HEK293 (cell line): ENCODE measurements around the gene ZNF664.

Experiments
- CTCF ChIA-PET: fragments of 350-600 bp; formaldehyde crosslinking; extraction: SDS; loops from one replicate; lab custom pipeline; 2021; ENCODE audit warnings: antibody characterized with exemption; lab: Yijun Ruan, JAX
- POLR2A ChIA-PET: fragments of 300-600 bp; formaldehyde crosslinking; extraction: SDS; loops from one replicate; lab custom pipeline; 2020; ENCODE audit warnings: antibody characterized with exemption, inconsistent platforms; lab: Yijun Ruan, JAX
- H3K27ac ChIP-seq: fragments of 200-500 bp; sonication (Bioruptor generic); 2 replicates; pipeline ENCODE4 v1.5.1; 2014; ENCODE audit warnings: low read depth, low read length, control low read depth, inconsistent platforms; ENCODE audit errors: extremely low read depth
- H3K36me3 ChIP-seq, 2 experiments: fragments of 200-500 bp in 1 of 2; sonication (Bioruptor generic) in 1 of 2; 1 replicate in 1 of 2; 2 replicates in 1 of 2; pipeline ENCODE4 v1.5.1; 2014 to 2017; ENCODE audit warnings: inconsistent platforms in 2 of 2, low read length in 2 of 2; ENCODE audit not compliant: control insufficient read depth in 2 of 2, insufficient read depth in 1 of 2
- H3K4me1 ChIP-seq: fragments of 200-500 bp; sonication (Bioruptor generic); 2 replicates; pipeline ENCODE4 v1.5.1; 2014; ENCODE audit warnings: mild to moderate bottlenecking, low read length, inconsistent platforms; ENCODE audit not compliant: control insufficient read depth, insufficient read depth
- H3K4me3 ChIP-seq: 2 replicates; pipeline ENCODE4 v1.5.1; 2011; ENCODE audit warnings: low read depth, mild to moderate bottlenecking, control low read depth, low read length, moderate library complexity
- H3K9me3 ChIP-seq: fragments of 200-500 bp; sonication (Bioruptor generic); 2 replicates; pipeline ENCODE4 v1.5.1; 2014; ENCODE audit warnings: low read depth, low read length, inconsistent platforms; ENCODE audit not compliant: control insufficient read depth, insufficient read depth
- FEZF1 ChIP-seq: fragments of 450-650 bp; formaldehyde crosslinking; IDR thresholded peaks from 2 replicates; pipeline ENCODE4 v1.5.1; 2016; ENCODE audit warnings: missing biosample characterization, missing genetic modification characterization
- GLIS2 ChIP-seq: fragments of 450-650 bp; formaldehyde crosslinking; IDR thresholded peaks from 2 replicates; pipeline ENCODE4 v1.5.1; 2016; ENCODE audit warnings: missing biosample characterization, missing genetic modification characterization
- HOXA7 ChIP-seq: sonication (generic); formaldehyde crosslinking; IDR thresholded peaks from 2 replicates; pipeline ENCODE4 v1.8.1; 2022; ENCODE audit warnings: missing genetic modification reagents, borderline replicate concordance
- PATZ1 ChIP-seq: fragments of 450-650 bp; formaldehyde crosslinking; IDR thresholded peaks from 2 replicates; pipeline ENCODE4 v1.5.1; 2016; ENCODE audit warnings: missing biosample characterization, missing genetic modification characterization
- ZBTB20 ChIP-seq: fragments of 450-650 bp; formaldehyde crosslinking; IDR thresholded peaks from 2 replicates; pipeline ENCODE4 v1.5.1; 2016; ENCODE audit warnings: missing biosample characterization, missing genetic modification characterization
- ZBTB49 ChIP-seq: fragments of 450-650 bp; formaldehyde crosslinking; IDR thresholded peaks from 2 replicates; pipeline ENCODE4 v1.5.1; 2016; ENCODE audit warnings: missing biosample characterization, missing genetic modification characterization, low read depth
- ZNF140 ChIP-seq: fragments of 450-650 bp; formaldehyde crosslinking; IDR thresholded peaks from 2 replicates; pipeline ENCODE4 v1.5.1; 2016; ENCODE audit warnings: missing biosample characterization, missing genetic modification characterization
- ZNF239 ChIP-seq: fragments of 450-650 bp; formaldehyde crosslinking; IDR thresholded peaks from 2 replicates; pipeline ENCODE4 v1.5.1; 2016; ENCODE audit warnings: missing biosample characterization, missing genetic modification characterization
- ZNF24 ChIP-seq: fragments of 450-650 bp; formaldehyde crosslinking; IDR thresholded peaks from 2 replicates; pipeline ENCODE4 v1.5.1; 2016; ENCODE audit warnings: missing biosample characterization, missing genetic modification characterization
- ZNF266 ChIP-seq: fragments of 450-650 bp; formaldehyde crosslinking; IDR thresholded peaks from 2 replicates; pipeline ENCODE4 v1.5.1; 2016; ENCODE audit warnings: missing biosample characterization, missing genetic modification characterization, low read depth
- ZNF280C ChIP-seq: fragments of 450-650 bp; formaldehyde crosslinking; IDR thresholded peaks from 2 replicates; pipeline ENCODE4 v1.5.1; 2016; ENCODE audit warnings: missing biosample characterization, missing genetic modification characterization
- ZNF362 ChIP-seq: fragments of 450-650 bp; formaldehyde crosslinking; IDR thresholded peaks from 2 replicates; pipeline ENCODE4 v1.5.1; 2016; ENCODE audit warnings: missing biosample characterization, missing genetic modification characterization
- ZNF37A ChIP-seq: fragments of 450-650 bp; IDR thresholded peaks from 2 replicates; pipeline ENCODE4 v1.5.1; 2018; ENCODE audit warnings: missing biosample characterization, missing genetic modification characterization
- ZNF510 ChIP-seq: fragments of 450-650 bp; formaldehyde crosslinking; IDR thresholded peaks from 2 replicates; pipeline ENCODE4 v1.5.1; 2018; ENCODE audit warnings: mild to moderate bottlenecking, missing genetic modification characterization, missing biosample characterization; ENCODE audit not compliant: insufficient replicate concordance
- ZNF585B ChIP-seq: fragments of 450-650 bp; formaldehyde crosslinking; IDR thresholded peaks from 2 replicates; pipeline ENCODE4 v1.5.1; 2016; ENCODE audit warnings: missing biosample characterization, missing genetic modification characterization
- ZNF677 ChIP-seq: fragments of 450-650 bp; IDR thresholded peaks from 2 replicates; pipeline ENCODE4 v1.5.0; 2018; ENCODE audit warnings: missing biosample characterization, mild to moderate bottlenecking, missing genetic modification characterization, moderate library complexity
- ZNF701 ChIP-seq: fragments of 450-650 bp; formaldehyde crosslinking; IDR thresholded peaks from 2 replicates; pipeline ENCODE4 v1.5.1; 2016; ENCODE audit warnings: missing biosample characterization, missing genetic modification characterization
- ZNF830 ChIP-seq: fragments of 450-650 bp; IDR thresholded peaks from 2 replicates; pipeline ENCODE4 v1.5.0; 2018; ENCODE audit warnings: missing biosample characterization, missing genetic modification characterization, low read depth, mild to moderate bottlenecking, moderate library complexity
- TF ChIP-seq, protein P1 (sequence below): fragments of 450-650 bp; IDR thresholded peaks from 2 replicates; pipeline ENCODE4 v1.5.1; 2018; ENCODE audit warnings: missing biosample characterization, missing genetic modification characterization
- TF ChIP-seq, protein P2 (sequence below): fragments of 450-650 bp; formaldehyde crosslinking; IDR thresholded peaks from 2 replicates; pipeline ENCODE4 v1.5.1; 2016; ENCODE audit warnings: missing biosample characterization, missing genetic modification characterization, low read depth
- TF ChIP-seq, protein P3 (sequence below): fragments of 450-650 bp; formaldehyde crosslinking; IDR thresholded peaks from 2 replicates; pipeline ENCODE4 v1.5.0; 2017; ENCODE audit warnings: missing biosample characterization, missing genetic modification characterization, borderline replicate concordance

ZNF664 gene

DNA sequence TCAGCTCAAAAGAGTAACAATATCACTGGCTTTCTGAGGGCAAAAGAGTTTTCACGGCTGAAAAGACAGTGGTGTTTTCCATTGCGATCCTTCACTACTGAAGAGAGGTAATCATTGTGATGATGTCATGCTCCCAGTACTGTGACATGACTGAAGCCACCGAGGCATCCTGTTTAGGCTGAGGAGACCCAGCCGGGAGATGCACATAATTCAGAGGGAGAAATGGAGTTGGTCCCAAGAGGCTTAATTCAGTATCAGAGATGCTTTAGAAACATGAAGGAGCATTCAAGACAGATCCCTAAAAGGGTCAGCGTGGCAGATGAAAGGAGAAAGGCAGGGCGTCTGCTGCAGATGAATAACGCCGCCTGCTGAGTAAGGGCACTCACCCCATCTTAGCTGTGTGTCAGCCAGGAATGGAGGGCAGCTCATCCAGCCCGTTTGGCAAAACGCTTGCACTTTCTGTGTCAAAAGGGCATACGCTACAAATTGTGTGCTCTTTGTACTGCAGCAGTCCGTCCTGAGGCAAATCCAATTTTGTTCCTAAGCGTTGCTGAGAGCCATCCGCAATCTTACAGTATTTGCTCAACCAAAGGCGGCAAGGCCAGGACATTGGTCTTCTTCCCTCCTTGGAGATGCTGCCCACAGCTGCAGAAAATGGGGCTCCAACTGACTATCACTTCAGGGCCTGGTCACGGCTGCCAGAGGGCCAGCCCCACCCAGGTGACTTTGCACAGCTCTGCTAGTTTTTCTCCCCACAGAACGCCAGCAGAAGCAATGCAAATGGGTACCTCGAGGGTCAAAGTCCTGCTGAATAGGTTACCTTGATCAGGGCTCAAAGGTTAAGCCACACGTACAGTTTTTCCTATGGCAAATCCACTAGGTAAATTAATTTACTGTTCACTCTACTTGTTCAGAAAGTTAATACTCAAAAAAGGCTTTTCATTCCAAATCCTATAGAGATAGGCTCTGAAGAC, 23.9 kb upstream of the ZNF664 start (continued):
- TF ChIP-seq ZNF37A (tag by site-specific recombination), result no peak
- TF ChIP-seq PATZ1 (tag by site-specific recombination), result no peak
- TF ChIP-seq GLIS2 (tag by site-specific recombination), result no peak
- TF ChIP-seq ZNF510 (tag by site-specific recombination), result no peak
- no peak for TF ChIP-seq HOXA7 (CRISPR knock-in tag)
- TF ChIP-seq, protein P1, sequence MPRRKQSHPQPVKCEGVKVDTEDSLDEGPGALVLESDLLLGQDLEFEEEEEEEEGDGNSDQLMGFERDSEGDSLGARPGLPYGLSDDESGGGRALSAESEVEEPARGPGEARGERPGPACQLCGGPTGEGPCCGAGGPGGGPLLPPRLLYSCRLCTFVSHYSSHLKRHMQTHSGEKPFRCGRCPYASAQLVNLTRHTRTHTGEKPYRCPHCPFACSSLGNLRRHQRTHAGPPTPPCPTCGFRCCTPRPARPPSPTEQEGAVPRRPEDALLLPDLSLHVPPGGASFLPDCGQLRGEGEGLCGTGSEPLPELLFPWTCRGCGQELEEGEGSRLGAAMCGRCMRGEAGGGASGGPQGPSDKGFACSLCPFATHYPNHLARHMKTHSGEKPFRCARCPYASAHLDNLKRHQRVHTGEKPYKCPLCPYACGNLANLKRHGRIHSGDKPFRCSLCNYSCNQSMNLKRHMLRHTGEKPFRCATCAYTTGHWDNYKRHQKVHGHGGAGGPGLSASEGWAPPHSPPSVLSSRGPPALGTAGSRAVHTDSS (tag by site-specific recombination), result no peak
- TF ChIP-seq ZNF24 (tag by site-specific recombination), result no peak
- TF ChIP-seq ZBTB49, result no peak
- TF ChIP-seq, protein P2, sequence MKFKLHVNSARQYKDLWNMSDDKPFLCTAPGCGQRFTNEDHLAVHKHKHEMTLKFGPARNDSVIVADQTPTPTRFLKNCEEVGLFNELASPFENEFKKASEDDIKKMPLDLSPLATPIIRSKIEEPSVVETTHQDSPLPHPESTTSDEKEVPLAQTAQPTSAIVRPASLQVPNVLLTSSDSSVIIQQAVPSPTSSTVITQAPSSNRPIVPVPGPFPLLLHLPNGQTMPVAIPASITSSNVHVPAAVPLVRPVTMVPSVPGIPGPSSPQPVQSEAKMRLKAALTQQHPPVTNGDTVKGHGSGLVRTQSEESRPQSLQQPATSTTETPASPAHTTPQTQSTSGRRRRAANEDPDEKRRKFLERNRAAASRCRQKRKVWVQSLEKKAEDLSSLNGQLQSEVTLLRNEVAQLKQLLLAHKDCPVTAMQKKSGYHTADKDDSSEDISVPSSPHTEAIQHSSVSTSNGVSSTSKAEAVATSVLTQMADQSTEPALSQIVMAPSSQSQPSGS (tag by site-specific recombination), result peak; percentile 89
- no peak for TF ChIP-seq ZNF280C (tag by site-specific recombination)
- TF ChIP-seq ZNF830 (tag by site-specific recombination), result no peak

- CTCF ChIA-PET, result interaction anchor here (0.6 kb wide), 1 partner anchor 12 kb away, joined by 3 read pairs; no protein-coding TSS in a partner anchor
- Histone ChIP-seq H3K9me3 (no peaks in the 10 kb centered on the region), H3K36me3 (peaks cover 0 to 5% of the 10 kb centered on the region in 2 experiments; a peak in 1 of 3 replicates), H3K4me1 (peaks cover 7% of the 10 kb centered on the region; the same call in 1 of the 2 replicates), H3K27ac (no peak overlapping the region), H3K4me3 (no peak overlapping the region)
- POLR2A ChIA-PET, result no interaction called here
- TF ChIP-seq ZNF701 (no peak), ZNF140 (tag by site-specific recombination) (no peak), ZNF239 (tag by site-specific recombination) (no peak), ZNF585B (tag by site-specific recombination) (no peak), ZNF677 (tag by site-specific recombination) (no peak), ZNF362 (tag by site-specific recombination) (no peak), ZNF266 (no peak), ZBTB20 (tag by site-specific recombination) (no peak), FEZF1 (tag by site-specific recombination) (no peak)
- TF ChIP-seq, protein P3, sequence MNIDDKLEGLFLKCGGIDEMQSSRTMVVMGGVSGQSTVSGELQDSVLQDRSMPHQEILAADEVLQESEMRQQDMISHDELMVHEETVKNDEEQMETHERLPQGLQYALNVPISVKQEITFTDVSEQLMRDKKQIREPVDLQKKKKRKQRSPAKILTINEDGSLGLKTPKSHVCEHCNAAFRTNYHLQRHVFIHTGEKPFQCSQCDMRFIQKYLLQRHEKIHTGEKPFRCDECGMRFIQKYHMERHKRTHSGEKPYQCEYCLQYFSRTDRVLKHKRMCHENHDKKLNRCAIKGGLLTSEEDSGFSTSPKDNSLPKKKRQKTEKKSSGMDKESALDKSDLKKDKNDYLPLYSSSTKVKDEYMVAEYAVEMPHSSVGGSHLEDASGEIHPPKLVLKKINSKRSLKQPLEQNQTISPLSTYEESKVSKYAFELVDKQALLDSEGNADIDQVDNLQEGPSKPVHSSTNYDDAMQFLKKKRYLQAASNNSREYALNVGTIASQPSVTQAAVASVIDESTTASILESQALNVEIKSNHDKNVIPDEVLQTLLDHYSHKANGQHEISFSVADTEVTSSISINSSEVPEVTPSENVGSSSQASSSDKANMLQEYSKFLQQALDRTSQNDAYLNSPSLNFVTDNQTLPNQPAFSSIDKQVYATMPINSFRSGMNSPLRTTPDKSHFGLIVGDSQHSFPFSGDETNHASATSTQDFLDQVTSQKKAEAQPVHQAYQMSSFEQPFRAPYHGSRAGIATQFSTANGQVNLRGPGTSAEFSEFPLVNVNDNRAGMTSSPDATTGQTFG, result no peak
These were observed 23.2 kb upstream of the ZNF664 start for GRCh38 chr12:123949770-123950165.
